GM23338 (cell line): ENCODE measurements around the gene DNAJC17.

Experiments
- CREB1 ChIP-seq: fragments of 250-450 bp; sonication (Bioruptor Pico); IDR thresholded peaks from 2 replicates; pipeline ENCODE4 v1.5.0; 2020; ENCODE audit warnings: low read depth, mild to moderate bottlenecking, moderate library complexity
- CTCF ChIP-seq, 2 experiments: fragments of 200-600 bp in 1 of 2; sonication (generic) in 1 of 2; conservative IDR thresholded peaks; 2 replicates each; pipeline versions ENCODE4 v1.5.1 to v1.6.1; 2016 to 2017; ENCODE audit warnings: antibody characterized with exemption in 2 of 2, low read depth in 2 of 2, mild to moderate bottlenecking in 2 of 2, moderate library complexity in 1 of 2
- EZH2phosphoT487 ChIP-seq: fragments of 200-600 bp; sonication (generic); IDR thresholded peaks from one replicate; pipeline ENCODE4 v1.8.1; 2018; ENCODE audit warnings: antibody characterized with exemption; ENCODE audit not compliant: unreplicated experiment
- POLR2AphosphoS5 ChIP-seq: IDR thresholded peaks from 2 replicates; pipeline ENCODE4 v1.6.1; 2016; ENCODE audit warnings: antibody characterized with exemption, low read depth
- REST ChIP-seq: IDR thresholded peaks from one replicate; pipeline ENCODE4 v1.6.1; 2018; ENCODE audit warnings: antibody characterized with exemption; ENCODE audit not compliant: unreplicated experiment

GRCh38 chr15:40743921-40744814 is 63.1 kb downstream of the DNAJC17 start:
- TF ChIP-seq POLR2AphosphoS5 (no peak), CTCF (conservative IDR thresholded peaks at IDR 0.05; ENCODE audit: low read depth in 2 of 2) (no peak; a peak in 1 of 4 replicates), CREB1 (CRISPR knock-in tag) (no peak), EZH2phosphoT487 (no peak), REST (no peak)
